GM13976 (cell line): ENCODE measurements around the gene GOLGA5.
"Not testable (repeated sequence)": the region's sequence is repeated elsewhere in the genome, so short reads cannot be mapped to it uniquely, and the experiment has no call there.

Experiments used
- DNase-seq: peaks from one replicate; pipeline ENCODE4 v3.0.0; 2012; ENCODE audit warnings: low spot score
- CTCF ChIP-seq: IDR thresholded peaks from 2 replicates; pipeline ENCODE4 v1.5.1; 2012; ENCODE audit warnings: borderline replicate concordance, mild to moderate bottlenecking; ENCODE audit not compliant: insufficient read depth; ENCODE audit errors: extremely low read depth, missing control alignments, control extremely low read depth
- in situ Hi-C: fragments of 300-500 bp; cut with MboI; formaldehyde crosslinking; loops from one replicate; pipeline ENCODE4 v1.12.0; 2022; ENCODE audit warnings: low sequenced_read_pairs, mixed read lengths, inconsistent platforms; ENCODE audit not compliant: unreplicated experiment

Gene GOLGA5

GRCh38 chr14:92847749-92848148, 53.6 kb downstream of the GOLGA5 start:
- in situ Hi-C loops = no loop called here
- DNase-seq = no peak
- TF ChIP-seq CTCF = no peak

GRCh38 chr14:92848887-92849286, 54.8 kb downstream of the GOLGA5 start:
- no peak for TF ChIP-seq CTCF
- in situ Hi-C loops = no loop called here
- no peak for DNase-seq

GRCh38 chr14:92850492-92850891, 56.4 kb downstream of the GOLGA5 start:
- DNase-seq = no peak
- TF ChIP-seq CTCF = no peak
- in situ Hi-C loops = no loop called here

GRCh38 chr14:92853136-92853535, 59.0 kb downstream of the GOLGA5 start:
- DNase-seq, in situ Hi-C loops: not testable (repeated sequence)

GRCh38 chr14:92860049-92860840, 66.1 kb downstream of the GOLGA5 start:
- in situ Hi-C loops = no loop called here
- no peak for TF ChIP-seq CTCF
- DNase-seq = no peak

- in situ Hi-C loops = no loop called here
- no peak for DNase-seq
- no peak for TF ChIP-seq CTCF
Observed at GRCh38 chr14:92861856-92862745, 68.0 kb downstream of the GOLGA5 start.

GRCh38 chr14:92863286-92864080, 69.4 kb downstream of the GOLGA5 start:
- TF ChIP-seq CTCF = no peak
- in situ Hi-C loops = no loop called here
- no peak for DNase-seq
